ENCODE measurements around the gene CDKN1A. TPM values are rescaled to one million over a fixed set of nuclear protein-coding genes. Genes with fewer than 3 reads are reported as not detected.

CDKN1A gene
- total and polyA plus RNA-seq, 9 of the 15 experiments (the other 6 are each of a cell fraction or from before 2014, with no cell fraction given): 0.25 to 8.1 (median 5.1) TPM

DNA sequence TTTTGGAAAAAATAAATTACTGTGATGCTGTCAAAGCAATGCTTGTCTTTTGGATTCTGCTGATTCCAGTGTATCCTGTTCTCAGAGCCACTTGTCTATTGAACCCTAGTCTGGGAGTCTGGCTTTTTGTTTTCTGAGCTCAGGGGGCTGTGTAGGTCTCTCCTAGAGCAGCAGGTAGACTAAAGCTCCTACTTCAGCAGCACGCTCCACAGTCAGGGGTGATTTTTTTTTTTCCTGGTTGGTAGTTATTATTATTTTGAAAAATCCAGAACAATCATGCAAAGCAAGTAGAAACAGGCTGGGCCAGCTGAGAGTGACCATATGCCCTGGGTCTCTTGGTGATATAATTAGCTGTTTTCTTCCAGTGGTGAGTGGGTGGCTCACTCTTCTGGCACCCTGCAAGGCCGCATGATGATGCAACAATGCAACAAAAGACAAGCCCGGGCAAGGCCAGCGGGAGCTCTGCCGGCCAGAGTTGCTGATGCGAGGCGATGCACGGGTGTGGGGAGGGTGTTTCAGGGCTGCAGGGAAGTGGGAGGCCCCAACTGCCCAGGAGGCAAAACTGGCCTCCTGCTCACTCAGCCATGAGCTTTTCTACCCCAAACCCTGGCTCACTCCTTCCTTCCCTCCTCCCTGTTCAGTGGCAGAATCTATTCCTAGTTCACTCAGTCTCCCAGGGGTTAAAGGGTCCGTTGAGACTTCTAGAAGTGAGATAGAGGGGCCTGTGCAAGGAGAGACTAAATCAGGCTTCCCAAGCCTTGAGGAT lies 11.5 kb upstream of the CDKN1A start (continued):
- TF ChIP-seq CEBPG (CRISPR knock-in tag; IDR thresholded peaks at IDR 0.05) (peak; percentile 98), CEBPG (tag; conservative IDR thresholded peaks at IDR 0.05 in 1 of 2, IDR thresholded peaks at IDR 0.05 in 1 of 2) (peak; percentile 99 to 100), CBX8 (IDR thresholded peaks at IDR 0.05; ENCODE audit: borderline replicate concordance, extremely low read depth, low read depth, low read length, poor library complexity, severe bottlenecking) (no peak), HDAC2 (IDR thresholded peaks at IDR 0.05) (peak; percentile 63; the same call in 1 of the 2 replicates), ZFX (CRISPR knock-in tag; IDR thresholded peaks at IDR 0.05) (peak; percentile 29; the same call in 1 of the 2 replicates), NR2C2 (CRISPR knock-in tag; IDR thresholded peaks at IDR 0.05) (no peak), NR2C2 (tag; IDR thresholded peaks at IDR 0.05) (0 out of 2 replicates have a peak, but pooled peaks have one; percentile 45), MAZ (CRISPR knock-in tag; conservative IDR thresholded peaks at IDR 0.05 in 1 of 2, IDR thresholded peaks at IDR 0.05 in 1 of 2) (peak; percentile 41 to 62; a peak in 3 of 4 replicates), ZNF589 (CRISPR knock-in tag; IDR thresholded peaks at IDR 0.05; ENCODE audit: low read depth) (peak; percentile 87), ZNF644 (tag; IDR thresholded peaks at IDR 0.05; ENCODE audit: low read depth) (no peak), U2AF2 (optimal IDR thresholded peaks at IDR 0.05; ENCODE audit: low read depth, low read length) (no peak), ZNF239 (CRISPR knock-in tag; IDR thresholded peaks at IDR 0.05) (peak; percentile 28; the same call in 1 of the 2 replicates), JUND (IDR thresholded peaks at IDR 0.05; ENCODE audit: borderline replicate concordance, low read depth, low read length) (peak; percentile 84), JUND (tag; IDR thresholded peaks at IDR 0.05; ENCODE audit: borderline replicate concordance, low read depth, low read length) (peak; percentile 51; the same call in 2 of the 3 replicates), SMAD3 (CRISPR knock-in tag; conservative IDR thresholded peaks at IDR 0.05) (0 out of 2 replicates have a peak, but pooled peaks have one; percentile 16), NRF1 (conservative IDR thresholded peaks at IDR 0.05 in 1 of 2, IDR thresholded peaks at IDR 0.05 in 1 of 2) (peak; percentile 38 to 56; a peak in 2 of 4 replicates), CTBP1 (IDR thresholded peaks at IDR 0.05; ENCODE audit: borderline replicate concordance) (peak; percentile 91)
- TF ChIP-seq, protein P1, sequence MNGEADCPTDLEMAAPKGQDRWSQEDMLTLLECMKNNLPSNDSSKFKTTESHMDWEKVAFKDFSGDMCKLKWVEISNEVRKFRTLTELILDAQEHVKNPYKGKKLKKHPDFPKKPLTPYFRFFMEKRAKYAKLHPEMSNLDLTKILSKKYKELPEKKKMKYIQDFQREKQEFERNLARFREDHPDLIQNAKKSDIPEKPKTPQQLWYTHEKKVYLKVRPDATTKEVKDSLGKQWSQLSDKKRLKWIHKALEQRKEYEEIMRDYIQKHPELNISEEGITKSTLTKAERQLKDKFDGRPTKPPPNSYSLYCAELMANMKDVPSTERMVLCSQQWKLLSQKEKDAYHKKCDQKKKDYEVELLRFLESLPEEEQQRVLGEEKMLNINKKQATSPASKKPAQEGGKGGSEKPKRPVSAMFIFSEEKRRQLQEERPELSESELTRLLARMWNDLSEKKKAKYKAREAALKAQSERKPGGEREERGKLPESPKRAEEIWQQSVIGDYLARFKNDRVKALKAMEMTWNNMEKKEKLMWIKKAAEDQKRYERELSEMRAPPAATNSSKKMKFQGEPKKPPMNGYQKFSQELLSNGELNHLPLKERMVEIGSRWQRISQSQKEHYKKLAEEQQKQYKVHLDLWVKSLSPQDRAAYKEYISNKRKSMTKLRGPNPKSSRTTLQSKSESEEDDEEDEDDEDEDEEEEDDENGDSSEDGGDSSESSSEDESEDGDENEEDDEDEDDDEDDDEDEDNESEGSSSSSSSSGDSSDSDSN (IDR thresholded peaks at IDR 0.05; ENCODE audit: borderline replicate concordance in 1 of 2, low read depth in 2 of 2, low read length in 2 of 2): peak; percentile 83 to 97; a peak in 3 of 4 replicates
- TF ChIP-seq, protein P2, sequence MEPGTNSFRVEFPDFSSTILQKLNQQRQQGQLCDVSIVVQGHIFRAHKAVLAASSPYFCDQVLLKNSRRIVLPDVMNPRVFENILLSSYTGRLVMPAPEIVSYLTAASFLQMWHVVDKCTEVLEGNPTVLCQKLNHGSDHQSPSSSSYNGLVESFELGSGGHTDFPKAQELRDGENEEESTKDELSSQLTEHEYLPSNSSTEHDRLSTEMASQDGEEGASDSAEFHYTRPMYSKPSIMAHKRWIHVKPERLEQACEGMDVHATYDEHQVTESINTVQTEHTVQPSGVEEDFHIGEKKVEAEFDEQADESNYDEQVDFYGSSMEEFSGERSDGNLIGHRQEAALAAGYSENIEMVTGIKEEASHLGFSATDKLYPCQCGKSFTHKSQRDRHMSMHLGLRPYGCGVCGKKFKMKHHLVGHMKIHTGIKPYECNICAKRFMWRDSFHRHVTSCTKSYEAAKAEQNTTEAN (CRISPR knock-in tag; IDR thresholded peaks at IDR 0.05): no peak
- TF ChIP-seq, protein P3, sequence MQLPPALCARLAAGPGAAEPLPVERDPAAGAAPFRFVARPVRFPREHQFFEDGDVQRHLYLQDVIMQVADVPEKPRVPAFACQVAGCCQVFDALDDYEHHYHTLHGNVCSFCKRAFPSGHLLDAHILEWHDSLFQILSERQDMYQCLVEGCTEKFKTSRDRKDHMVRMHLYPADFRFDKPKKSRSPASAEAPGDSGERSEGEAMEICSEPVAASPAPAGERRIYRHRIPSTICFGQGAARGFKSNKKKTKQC (CRISPR knock-in tag; IDR thresholded peaks at IDR 0.05): 0 out of 2 replicates have a peak, but pooled peaks have one; percentile 50
- TF ChIP-seq, protein P4, sequence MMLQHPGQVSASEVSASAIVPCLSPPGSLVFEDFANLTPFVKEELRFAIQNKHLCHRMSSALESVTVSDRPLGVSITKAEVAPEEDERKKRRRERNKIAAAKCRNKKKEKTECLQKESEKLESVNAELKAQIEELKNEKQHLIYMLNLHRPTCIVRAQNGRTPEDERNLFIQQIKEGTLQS (IDR thresholded peaks at IDR 0.05): peak; percentile 100
- TF ChIP-seq, protein P4 (CRISPR knock-in tag; conservative IDR thresholded peaks at IDR 0.05): peak; percentile 96

Measured in K562 (cell line).